WTC11 (cell line): Measurements from ENCODE around the gene SMYD3. TPM values are rescaled to one million over a fixed set of nuclear protein-coding genes. Genes with fewer than 3 reads are reported as not detected.

ENCODE experiments used
- ATAC-seq: fragments of 200-7000 bp; cut with Tn5 transposase; 2 replicates; pipeline ENCODE4 v1.10.0; 2021; ENCODE audit warnings: mild to moderate bottlenecking, moderate library complexity
- CTCF ChIA-PET: fragments of 300-600 bp; sonication (Branson Sonifier 250); formaldehyde crosslinking; loops from one replicate; lab custom pipeline; 2021; ENCODE audit warnings: antibody characterized with exemption; lab: Charles Lee
- POLR2A ChIA-PET: fragments of 350-600 bp; sonication (Branson Sonifier 250); formaldehyde crosslinking; loops from one replicate; lab custom pipeline; 2021; ENCODE audit warnings: antibody characterized with exemption; lab: Charles Lee
- DNase-seq: peaks from one replicate; pipeline ENCODE4 v3.0.0; 2021; ENCODE audit warnings: low spot score
- H3K27ac Mint-ChIP-seq: 2 replicates; pipeline ENCODE4 v1.8.0; 2021; ENCODE audit warnings: mixed read lengths
- H3K27me3 Mint-ChIP-seq: 2 replicates; pipeline ENCODE4 v1.8.0; 2021; ENCODE audit warnings: low read depth, mild to moderate bottlenecking, moderate library complexity, mixed read lengths
- H3K36me3 Mint-ChIP-seq: 2 replicates; pipeline ENCODE4 v1.8.0; 2021; ENCODE audit warnings: mixed read lengths
- H3K4me1 Mint-ChIP-seq: 2 replicates; pipeline ENCODE4 v1.8.0; 2022; ENCODE audit warnings: mixed read lengths
- H3K4me3 Mint-ChIP-seq: 2 replicates; pipeline ENCODE4 v1.8.0; 2021; ENCODE audit warnings: mild to moderate bottlenecking, moderate library complexity, mixed read lengths
- H3K9me3 Mint-ChIP-seq: 2 replicates; pipeline ENCODE4 v1.8.0; 2021; ENCODE audit warnings: mixed read lengths
- ATF3 ChIP-seq: sonication (generic); formaldehyde crosslinking; conservative IDR thresholded peaks from 2 replicates; pipeline ENCODE4 v1.8.1; 2022; ENCODE audit warnings: mild to moderate bottlenecking, missing genetic modification reagents
- CBFB ChIP-seq: sonication (generic); formaldehyde crosslinking; IDR thresholded peaks from 2 replicates; pipeline ENCODE4 v1.8.1; 2022; ENCODE audit warnings: mild to moderate bottlenecking, low read depth, missing genetic modification reagents
- E2F5 ChIP-seq: sonication (generic); formaldehyde crosslinking; IDR thresholded peaks from 2 replicates; pipeline ENCODE4 v1.8.1; 2022; ENCODE audit warnings: mild to moderate bottlenecking, moderate library complexity, missing genetic modification reagents
- ERG ChIP-seq: fragments of 250-450 bp; sonication (Bioruptor Pico); IDR thresholded peaks from 2 replicates; pipeline ENCODE4 v1.8.0; 2021; ENCODE audit warnings: mild to moderate bottlenecking
- ESRRA ChIP-seq: sonication (generic); formaldehyde crosslinking; IDR thresholded peaks from 2 replicates; pipeline ENCODE4 v1.8.1; 2022; ENCODE audit warnings: mild to moderate bottlenecking, missing genetic modification reagents, borderline replicate concordance
- ETV6 ChIP-seq: sonication (generic); formaldehyde crosslinking; IDR thresholded peaks from 2 replicates; pipeline ENCODE4 v1.8.1; 2022; ENCODE audit warnings: mild to moderate bottlenecking, missing genetic modification reagents
- FOXP1 ChIP-seq: sonication (generic); formaldehyde crosslinking; IDR thresholded peaks from 2 replicates; pipeline ENCODE4 v1.8.0; 2022; ENCODE audit warnings: missing genetic modification reagents, mild to moderate bottlenecking, moderate library complexity, borderline replicate concordance
- HMGXB4 ChIP-seq: sonication (generic); formaldehyde crosslinking; IDR thresholded peaks from 2 replicates; pipeline ENCODE4 v1.8.1; 2023; ENCODE audit warnings: mild to moderate bottlenecking, moderate library complexity, missing genetic modification reagents
- IRF1 ChIP-seq: sonication (generic); formaldehyde crosslinking; IDR thresholded peaks from 2 replicates; pipeline ENCODE4 v1.8.0; 2023; ENCODE audit warnings: missing genetic modification reagents
- JAZF1 ChIP-seq: fragments of 250-450 bp; sonication (Bioruptor Pico); IDR thresholded peaks from 2 replicates; pipeline ENCODE4 v1.9.0; 2021; ENCODE audit warnings: moderate library complexity, mild to moderate bottlenecking, inconsistent platforms
- NFYB ChIP-seq: sonication (generic); formaldehyde crosslinking; conservative IDR thresholded peaks from 2 replicates; pipeline ENCODE4 v1.8.0; 2022; ENCODE audit warnings: low read depth, missing genetic modification reagents
- STAT6 ChIP-seq: sonication (generic); formaldehyde crosslinking; conservative IDR thresholded peaks from 2 replicates; pipeline ENCODE4 v1.8.1; 2023; ENCODE audit warnings: mild to moderate bottlenecking, low read depth, missing genetic modification reagents, moderate library complexity
- TEAD1 ChIP-seq: sonication (generic); formaldehyde crosslinking; IDR thresholded peaks from 2 replicates; pipeline ENCODE4 v1.8.0; 2022; ENCODE audit warnings: mild to moderate bottlenecking, missing genetic modification reagents
- TP53 ChIP-seq: sonication (generic); formaldehyde crosslinking; IDR thresholded peaks from 2 replicates; pipeline ENCODE4 v1.8.1; 2023; ENCODE audit warnings: mild to moderate bottlenecking, missing genetic modification reagents
- USF1 ChIP-seq: sonication (generic); formaldehyde crosslinking; IDR thresholded peaks from 2 replicates; pipeline ENCODE4 v1.8.0; 2022; ENCODE audit warnings: mild to moderate bottlenecking, missing genetic modification reagents
- ZBTB43 ChIP-seq: sonication (generic); formaldehyde crosslinking; IDR thresholded peaks from 2 replicates; pipeline ENCODE4 v1.8.1; 2023; ENCODE audit warnings: mild to moderate bottlenecking, missing genetic modification reagents
- ZNF121 ChIP-seq: sonication (generic); formaldehyde crosslinking; IDR thresholded peaks from 2 replicates; pipeline ENCODE4 v1.8.0; 2023; ENCODE audit warnings: missing genetic modification reagents
- ZNF138 ChIP-seq: sonication (generic); formaldehyde crosslinking; conservative IDR thresholded peaks from 2 replicates; pipeline ENCODE4 v1.8.1; 2022; ENCODE audit warnings: mild to moderate bottlenecking, moderate library complexity, missing genetic modification reagents
- ZNF219 ChIP-seq: sonication (generic); formaldehyde crosslinking; IDR thresholded peaks from 2 replicates; pipeline ENCODE4 v1.8.0; 2023; ENCODE audit warnings: missing genetic modification reagents, mild to moderate bottlenecking, borderline replicate concordance
- ZNF317 ChIP-seq: sonication (generic); formaldehyde crosslinking; IDR thresholded peaks from 2 replicates; pipeline ENCODE4 v1.8.1; 2023; ENCODE audit warnings: low read depth, mild to moderate bottlenecking, moderate library complexity, missing genetic modification reagents, borderline replicate concordance
- ZNF396 ChIP-seq: fragments of 250-450 bp; sonication (Bioruptor Pico); IDR thresholded peaks from 2 replicates; pipeline ENCODE4 v1.8.0; 2021; ENCODE audit warnings: mild to moderate bottlenecking, moderate library complexity, borderline replicate concordance
- ZNF416 ChIP-seq: fragments of 250-450 bp; sonication (Bioruptor Pico); IDR thresholded peaks from 2 replicates; pipeline ENCODE4 v1.9.0; 2021; ENCODE audit warnings: mild to moderate bottlenecking, inconsistent platforms
- total RNA-seq: library from RNA; stranded (reverse); gene quantifications from 3 replicates; pipeline ENCODE4 v1.2.3, GENCODE V29; 2021

Gene SMYD3
- total RNA-seq, 1 experiment from 2014 or later, result 21.4 TPM

- Mint-ChIP-seq H3K4me3 (no peak overlapping the region), H3K9me3 (no peaks in the 10 kb centered on the region), H3K27me3 (no peaks in the 10 kb centered on the region), H3K4me1 (peaks cover 21% of the 10 kb centered on the region), H3K27ac (no peak overlapping the region), H3K36me3 (no peaks in the 10 kb centered on the region)
- ChIA-PET POLR2A (no interaction called here), CTCF (interaction anchor here (1.0 kb wide), 1 partner anchor 10 kb away, joined by 3 read pairs; no protein-coding TSS in a partner anchor)
- no peak for DNase-seq
- TF ChIP-seq ZNF219 (CRISPR knock-in tag), result no peak
- TF ChIP-seq ETV6 (CRISPR knock-in tag), result no peak
- no peak for TF ChIP-seq HMGXB4 (CRISPR knock-in tag)
- no peak for TF ChIP-seq JAZF1 (CRISPR knock-in tag)
- TF ChIP-seq ZNF317 (CRISPR knock-in tag), result no peak
- no peak for TF ChIP-seq ESRRA (CRISPR knock-in tag)
- ATAC-seq, result no peak
Observed at GRCh38 chr1:245807306-245807705, 699.8 kb downstream of the SMYD3 start.

GRCh38 chr1:245805532-245805931 lies 701.5 kb downstream of the SMYD3 start:
- no peak for ATAC-seq
- no peaks in the 10 kb centered on the region for H3K27me3 Mint-ChIP-seq
- H3K4me1 Mint-ChIP-seq, result peaks cover 17% of the 10 kb centered on the region
- H3K36me3 Mint-ChIP-seq, result no peaks in the 10 kb centered on the region
- H3K4me3 Mint-ChIP-seq, result no peak overlapping the region
- DNase-seq, result no peak
- TF ChIP-seq FOXP1 (CRISPR knock-in tag) (no peak), NFYB (CRISPR knock-in tag) (no peak), CBFB (CRISPR knock-in tag) (no peak), ZNF396 (CRISPR knock-in tag) (no peak), ZNF121 (CRISPR knock-in tag) (no peak), ERG (CRISPR knock-in tag) (no peak), ZNF138 (CRISPR knock-in tag) (no peak)
- no peaks in the 10 kb centered on the region for H3K9me3 Mint-ChIP-seq
- no peak overlapping the region for H3K27ac Mint-ChIP-seq
- CTCF ChIA-PET, result no interaction called here
- POLR2A ChIA-PET, result no interaction called here

GRCh38 chr1:245804696-245805095 lies 702.4 kb downstream of the SMYD3 start:
- Mint-ChIP-seq H3K27ac (no peak overlapping the region), H3K4me3 (no peak overlapping the region), H3K4me1 (peaks cover 10% of the 10 kb centered on the region), H3K9me3 (no peaks in the 10 kb centered on the region), H3K27me3 (no peaks in the 10 kb centered on the region), H3K36me3 (no peaks in the 10 kb centered on the region)
- DNase-seq, result no peak
- no peak for ATAC-seq
- ChIA-PET CTCF (no interaction called here), POLR2A (no interaction called here)
- TF ChIP-seq TEAD1 (CRISPR knock-in tag), result no peak
- TF ChIP-seq ATF3 (CRISPR knock-in tag), result no peak
- TF ChIP-seq E2F5 (CRISPR knock-in tag), result no peak
- TF ChIP-seq IRF1 (CRISPR knock-in tag), result no peak
- no peak for TF ChIP-seq USF1 (CRISPR knock-in tag)
- no peak for TF ChIP-seq TP53 (CRISPR knock-in tag)
- no peak for TF ChIP-seq ZNF317 (CRISPR knock-in tag)
- no peak for TF ChIP-seq ZNF416
- TF ChIP-seq STAT6 (CRISPR knock-in tag), result no peak
- no peak for TF ChIP-seq ZBTB43 (CRISPR knock-in tag)
- TF ChIP-seq ZNF138 (CRISPR knock-in tag), result no peak
